ENCODE measurements around the gene MMP20.

The MMP20 gene

DNA sequence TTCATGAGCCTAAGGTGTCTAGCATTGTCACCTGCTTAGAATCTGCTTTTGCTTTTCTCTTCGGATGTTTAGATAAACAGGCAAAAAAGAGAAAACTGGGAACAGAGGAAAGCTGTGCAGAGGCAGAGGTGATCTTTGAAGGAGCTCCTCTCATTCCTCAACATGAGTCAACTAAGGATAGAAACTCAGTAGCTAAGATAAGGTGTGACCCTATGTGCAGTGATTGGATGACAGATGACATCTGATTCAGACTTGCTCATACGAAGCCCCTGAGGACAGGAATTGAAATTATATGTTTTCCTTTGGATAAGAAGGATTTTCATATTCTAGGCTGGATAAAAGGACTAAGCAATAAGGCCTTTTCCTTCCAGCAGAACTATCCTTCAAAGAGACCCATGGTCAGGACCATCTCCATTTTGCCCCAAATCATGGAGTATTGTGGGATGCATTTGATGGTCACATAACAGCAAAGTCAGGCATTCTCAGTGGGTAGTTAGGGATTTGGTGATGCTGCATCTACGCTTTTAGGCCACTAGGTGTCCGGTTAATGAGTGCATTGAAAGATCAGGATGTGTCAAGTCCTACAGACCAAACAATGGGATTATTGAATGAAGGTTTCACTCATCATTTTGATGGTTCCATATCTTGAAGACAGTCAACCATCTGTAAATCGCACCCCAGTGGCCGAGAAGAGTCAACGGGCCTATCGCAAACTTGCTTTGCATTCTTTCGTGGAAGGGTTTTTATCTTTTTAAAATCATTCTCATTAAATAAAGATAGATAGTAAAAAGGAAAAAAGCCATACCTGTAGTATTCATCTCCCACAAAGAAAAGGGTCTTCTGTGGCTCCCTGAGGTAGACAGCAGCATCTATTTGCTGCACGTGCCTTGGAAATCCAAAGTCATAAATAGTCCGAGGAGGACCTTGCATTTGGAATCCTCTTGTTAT, 32.2 kb downstream of the MMP20 start:
- DNase-seq (ENCODE audit: low spot score): no peak
- TF ChIP-seq, protein P1, sequence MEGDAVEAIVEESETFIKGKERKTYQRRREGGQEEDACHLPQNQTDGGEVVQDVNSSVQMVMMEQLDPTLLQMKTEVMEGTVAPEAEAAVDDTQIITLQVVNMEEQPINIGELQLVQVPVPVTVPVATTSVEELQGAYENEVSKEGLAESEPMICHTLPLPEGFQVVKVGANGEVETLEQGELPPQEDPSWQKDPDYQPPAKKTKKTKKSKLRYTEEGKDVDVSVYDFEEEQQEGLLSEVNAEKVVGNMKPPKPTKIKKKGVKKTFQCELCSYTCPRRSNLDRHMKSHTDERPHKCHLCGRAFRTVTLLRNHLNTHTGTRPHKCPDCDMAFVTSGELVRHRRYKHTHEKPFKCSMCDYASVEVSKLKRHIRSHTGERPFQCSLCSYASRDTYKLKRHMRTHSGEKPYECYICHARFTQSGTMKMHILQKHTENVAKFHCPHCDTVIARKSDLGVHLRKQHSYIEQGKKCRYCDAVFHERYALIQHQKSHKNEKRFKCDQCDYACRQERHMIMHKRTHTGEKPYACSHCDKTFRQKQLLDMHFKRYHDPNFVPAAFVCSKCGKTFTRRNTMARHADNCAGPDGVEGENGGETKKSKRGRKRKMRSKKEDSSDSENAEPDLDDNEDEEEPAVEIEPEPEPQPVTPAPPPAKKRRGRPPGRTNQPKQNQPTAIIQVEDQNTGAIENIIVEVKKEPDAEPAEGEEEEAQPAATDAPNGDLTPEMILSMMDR (IDR thresholded peaks at IDR 0.05; ENCODE audit: extremely low read depth, missing control alignments): peak; percentile 34

DNA sequence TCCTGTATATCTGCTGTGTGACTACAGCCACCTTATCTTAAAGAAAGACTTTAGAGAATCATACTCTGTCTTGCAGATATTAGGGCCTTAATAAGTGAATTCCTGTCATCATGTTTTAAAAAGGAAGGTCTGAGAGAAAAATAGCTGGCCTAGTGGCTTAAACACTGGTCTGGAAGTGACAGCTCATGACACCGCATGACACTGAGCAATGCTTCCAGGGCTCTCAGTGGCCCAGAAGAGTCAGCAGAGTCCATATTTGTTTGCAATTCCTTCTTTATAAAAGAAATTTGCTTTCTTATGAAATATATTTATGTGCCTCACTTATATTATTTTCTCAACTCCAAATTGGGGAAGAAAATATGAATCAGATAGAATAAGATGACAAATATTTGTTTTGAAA, 33.0 kb downstream of the MMP20 start:
- no peak for DNase-seq (ENCODE audit: low spot score)
- TF ChIP-seq, protein P1 (IDR thresholded peaks at IDR 0.05; ENCODE audit: extremely low read depth, missing control alignments): no peak

DNA sequence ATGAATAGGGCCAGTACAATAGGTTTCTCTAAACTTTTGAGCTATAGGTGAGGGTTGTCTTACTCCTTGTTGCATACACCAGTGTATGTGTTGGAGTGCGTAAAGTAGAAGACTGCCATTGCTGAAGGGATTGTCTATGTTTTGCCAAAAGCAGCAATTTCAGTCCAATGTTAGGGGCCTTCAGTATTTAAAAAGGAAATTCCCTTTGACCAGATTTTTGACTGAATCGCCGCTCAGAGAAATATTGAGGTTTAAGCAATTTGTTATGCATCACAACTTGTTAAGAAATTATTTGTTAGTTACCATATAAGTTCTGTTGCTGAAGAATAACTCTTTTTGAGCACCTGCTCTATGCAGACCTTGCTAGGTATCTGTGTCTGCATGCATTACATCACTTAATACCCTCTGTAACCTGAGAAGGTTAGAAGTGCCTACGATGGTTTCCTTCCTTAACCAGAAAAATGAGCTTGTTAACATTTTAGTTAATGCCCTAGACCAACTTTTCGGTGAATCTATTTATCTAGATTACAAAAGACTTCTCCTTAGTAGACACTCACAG, 33.9 kb downstream of the MMP20 start:
- no peak for DNase-seq (ENCODE audit: low spot score)
- TF ChIP-seq, protein P1 (IDR thresholded peaks at IDR 0.05; ENCODE audit: extremely low read depth, missing control alignments): no peak

DNA sequence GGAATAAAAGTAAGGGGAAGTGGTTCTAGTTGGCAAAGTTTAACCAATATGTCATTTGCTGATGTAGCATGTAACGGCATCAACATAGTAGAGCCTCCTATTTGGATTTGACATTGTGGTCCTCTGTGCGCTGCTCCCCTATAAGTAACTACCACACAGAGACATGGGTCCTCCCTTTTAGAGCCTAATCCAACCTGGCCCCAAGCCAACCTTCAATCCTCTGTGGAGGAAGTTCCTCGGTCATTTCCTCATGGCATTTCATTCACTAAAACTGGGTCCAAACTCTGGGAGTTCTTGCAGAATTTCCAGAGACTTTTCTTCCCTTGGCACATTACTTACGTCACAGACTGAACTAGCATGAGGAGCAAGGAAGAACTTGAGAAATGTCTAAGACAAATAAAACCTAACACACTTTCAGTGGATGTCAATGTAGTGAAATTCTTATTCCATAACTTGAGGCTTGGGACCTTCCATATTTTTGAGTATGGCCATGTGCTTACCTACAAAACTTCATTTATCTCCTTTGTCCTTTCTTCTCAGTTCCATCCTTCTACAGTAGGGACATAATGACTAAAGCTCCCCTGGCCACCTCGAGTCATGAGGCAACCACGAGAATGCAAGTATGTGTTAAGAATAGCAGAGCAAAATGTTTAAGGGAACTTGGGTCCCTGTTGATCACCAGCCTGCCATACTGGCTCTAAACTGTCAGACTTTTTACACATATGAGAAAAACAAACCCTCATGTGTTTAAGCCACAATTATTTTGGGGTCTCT, 34.7 kb downstream of the MMP20 start:
- TF ChIP-seq, protein P1 (IDR thresholded peaks at IDR 0.05; ENCODE audit: extremely low read depth, missing control alignments): no peak
- no peak for DNase-seq (ENCODE audit: low spot score)

DNA sequence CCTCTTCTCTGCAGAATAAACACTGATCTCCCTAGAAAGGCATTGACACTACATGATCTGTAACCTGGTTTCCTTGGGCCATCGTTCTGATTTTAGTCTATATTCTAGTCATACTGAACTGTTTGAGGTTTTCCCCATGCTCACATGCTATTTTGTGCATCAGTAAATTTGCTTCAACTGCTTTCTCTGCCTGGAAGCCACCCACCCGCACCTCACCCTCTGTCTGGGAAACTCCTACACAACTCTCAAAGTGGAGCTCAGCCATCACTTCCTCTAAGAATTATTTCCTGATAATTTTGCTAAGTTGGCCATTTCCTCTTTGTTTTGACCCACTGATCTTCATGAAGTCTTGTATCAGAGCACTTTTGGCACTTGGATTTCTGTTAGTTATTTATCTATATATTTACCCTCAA, 36.1 kb downstream of the MMP20 start:
- DNase-seq (ENCODE audit: low spot score): peak; percentile 35
- TF ChIP-seq, protein P1 (IDR thresholded peaks at IDR 0.05; ENCODE audit: extremely low read depth, missing control alignments): no peak

DNA sequence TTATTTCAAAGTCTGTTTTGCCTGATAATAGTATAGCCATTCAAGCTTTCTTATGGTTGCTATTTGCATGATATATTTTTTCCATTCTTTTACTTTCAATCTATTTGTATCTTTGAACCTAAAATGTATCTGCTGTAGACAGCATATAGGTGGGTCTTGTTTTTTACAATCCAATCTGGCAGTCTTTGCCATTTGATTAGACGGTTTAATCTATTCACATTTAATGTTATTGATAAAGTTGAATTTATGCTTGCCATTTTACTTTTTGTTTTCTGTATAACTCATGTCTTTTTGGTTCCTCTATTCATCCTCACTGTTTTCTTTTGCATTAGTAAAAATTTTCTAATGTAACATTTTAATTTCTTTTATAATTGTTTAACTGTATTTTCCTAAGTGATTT, 37.4 kb downstream of the MMP20 start:
- DNase-seq (ENCODE audit: low spot score): no peak
- TF ChIP-seq, protein P1 (IDR thresholded peaks at IDR 0.05; ENCODE audit: extremely low read depth, missing control alignments): no peak

Data from GM20000 (cell line).